ENCODE results near the gene MCF2L2.

MCF2L2 gene

DNA sequence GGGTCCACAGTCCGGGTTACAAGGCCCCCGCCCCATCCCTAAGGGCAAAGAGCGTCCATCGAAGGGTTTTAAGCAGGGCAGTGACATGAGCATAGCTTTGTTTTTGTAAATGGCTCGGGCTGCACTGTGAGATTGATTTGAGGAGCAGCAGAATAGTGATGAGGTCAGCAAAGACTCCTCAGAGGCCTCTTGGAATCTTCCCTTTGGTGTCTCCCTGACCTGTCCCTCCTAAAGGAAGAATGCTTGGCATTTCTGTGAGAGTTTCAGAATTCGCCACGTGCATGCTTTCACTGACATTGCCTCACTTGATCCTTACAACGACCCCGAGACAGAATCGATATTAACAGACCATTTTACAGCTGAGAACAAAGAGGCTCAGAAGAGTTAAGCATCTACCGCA is 286.2 kb downstream of the MCF2L2 start:
- no peak for TF ChIP-seq ZFX (IDR thresholded peaks at IDR 0.05; ENCODE audit: borderline replicate concordance)
- TF ChIP-seq, protein P1, sequence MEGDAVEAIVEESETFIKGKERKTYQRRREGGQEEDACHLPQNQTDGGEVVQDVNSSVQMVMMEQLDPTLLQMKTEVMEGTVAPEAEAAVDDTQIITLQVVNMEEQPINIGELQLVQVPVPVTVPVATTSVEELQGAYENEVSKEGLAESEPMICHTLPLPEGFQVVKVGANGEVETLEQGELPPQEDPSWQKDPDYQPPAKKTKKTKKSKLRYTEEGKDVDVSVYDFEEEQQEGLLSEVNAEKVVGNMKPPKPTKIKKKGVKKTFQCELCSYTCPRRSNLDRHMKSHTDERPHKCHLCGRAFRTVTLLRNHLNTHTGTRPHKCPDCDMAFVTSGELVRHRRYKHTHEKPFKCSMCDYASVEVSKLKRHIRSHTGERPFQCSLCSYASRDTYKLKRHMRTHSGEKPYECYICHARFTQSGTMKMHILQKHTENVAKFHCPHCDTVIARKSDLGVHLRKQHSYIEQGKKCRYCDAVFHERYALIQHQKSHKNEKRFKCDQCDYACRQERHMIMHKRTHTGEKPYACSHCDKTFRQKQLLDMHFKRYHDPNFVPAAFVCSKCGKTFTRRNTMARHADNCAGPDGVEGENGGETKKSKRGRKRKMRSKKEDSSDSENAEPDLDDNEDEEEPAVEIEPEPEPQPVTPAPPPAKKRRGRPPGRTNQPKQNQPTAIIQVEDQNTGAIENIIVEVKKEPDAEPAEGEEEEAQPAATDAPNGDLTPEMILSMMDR (IDR thresholded peaks at IDR 0.05) = no peak
- no peak overlapping the region for H3K27ac ChIP-seq

- H3K27ac ChIP-seq = no peak overlapping the region
- TF ChIP-seq, protein P1 (IDR thresholded peaks at IDR 0.05) = no peak
- TF ChIP-seq ZFX (IDR thresholded peaks at IDR 0.05; ENCODE audit: borderline replicate concordance) = no peak
Observed at GRCh38 chr3:183134844-183135243, 293.6 kb downstream of the MCF2L2 start.

DNA sequence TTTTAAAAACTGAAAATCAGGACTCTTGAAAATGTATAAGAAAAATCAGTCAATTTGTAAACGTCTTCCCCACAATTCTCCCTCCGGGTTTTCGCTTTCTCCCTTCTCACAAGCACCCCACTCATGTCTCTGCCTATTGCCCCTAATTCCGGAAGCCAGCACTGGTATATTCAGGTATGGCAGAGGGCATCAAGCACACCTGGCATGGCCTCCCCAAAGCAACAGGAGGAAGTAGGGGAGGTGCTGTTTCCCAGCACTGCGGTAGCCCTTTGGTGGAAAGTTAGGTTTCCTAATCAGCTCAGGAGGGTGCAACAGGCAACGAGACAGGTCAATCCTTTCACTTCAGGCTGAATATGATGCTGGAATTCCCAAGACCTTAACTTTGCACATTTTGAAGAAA is 296.0 kb downstream of the MCF2L2 start:
- H3K27ac ChIP-seq = no peak overlapping the region
- no peak for TF ChIP-seq ZFX (IDR thresholded peaks at IDR 0.05; ENCODE audit: borderline replicate concordance)
- TF ChIP-seq, protein P1 (IDR thresholded peaks at IDR 0.05) = no peak

DNA sequence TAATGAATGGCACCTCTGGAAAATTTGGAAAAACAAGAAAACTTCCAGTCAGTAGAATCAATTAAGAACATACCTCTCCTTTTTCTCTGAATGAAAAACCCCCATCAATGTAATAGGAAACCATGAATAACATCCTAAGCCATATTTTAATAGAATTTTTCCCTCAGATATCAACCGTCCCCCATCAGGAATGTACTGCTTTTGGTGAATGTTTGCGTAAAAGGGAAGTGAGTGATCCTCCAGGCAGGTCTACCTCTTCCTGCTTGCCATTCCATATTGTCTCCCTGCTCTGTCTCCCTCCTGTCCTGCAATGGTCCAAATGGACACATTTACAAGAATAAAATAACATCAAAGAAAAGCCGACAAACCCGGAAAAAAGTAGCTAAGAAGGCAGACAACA is 296.7 kb downstream of the MCF2L2 start:
- TF ChIP-seq, protein P1 (IDR thresholded peaks at IDR 0.05) = no peak
- TF ChIP-seq ZFX (IDR thresholded peaks at IDR 0.05; ENCODE audit: borderline replicate concordance) = no peak
- no peak overlapping the region for H3K27ac ChIP-seq

- H3K27ac ChIP-seq = no peak overlapping the region
- no peak for TF ChIP-seq ZFX (IDR thresholded peaks at IDR 0.05; ENCODE audit: borderline replicate concordance)
- TF ChIP-seq, protein P1 (IDR thresholded peaks at IDR 0.05) = no peak
Observed at GRCh38 chr3:183131186-183131725, 297.2 kb downstream of the MCF2L2 start.

DNA sequence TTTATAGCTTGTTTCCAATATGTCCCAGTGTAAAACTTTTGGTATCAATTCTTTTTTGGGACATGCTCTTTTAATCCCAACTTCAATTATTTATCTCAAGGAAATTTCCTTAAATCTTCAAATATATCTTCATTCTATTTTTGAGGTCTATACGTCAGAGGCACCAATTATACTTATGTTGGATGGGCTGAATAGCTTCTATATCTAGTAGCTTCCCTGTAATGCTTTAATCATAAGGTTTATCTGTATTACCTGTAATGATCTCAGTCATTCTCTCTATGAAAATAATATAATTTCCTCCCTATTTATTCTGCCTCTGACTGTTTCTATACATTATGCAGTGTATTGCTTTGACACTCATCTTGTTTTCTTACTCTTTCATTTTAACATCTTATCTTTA is 299.2 kb downstream of the MCF2L2 start:
- TF ChIP-seq, protein P1 (IDR thresholded peaks at IDR 0.05) = no peak
- TF ChIP-seq ZFX (IDR thresholded peaks at IDR 0.05; ENCODE audit: borderline replicate concordance) = no peak
- H3K27ac ChIP-seq = no peak overlapping the region

- TF ChIP-seq, protein P1 (IDR thresholded peaks at IDR 0.05) = no peak
- TF ChIP-seq ZFX (IDR thresholded peaks at IDR 0.05; ENCODE audit: borderline replicate concordance) = no peak
- H3K27ac ChIP-seq = no peak overlapping the region
Observed at GRCh38 chr3:183128709-183129108, 299.7 kb downstream of the MCF2L2 start.

Measured in 22Rv1 (cell line).